Trophoblast cell (in vitro differentiated cells and primary cell): ENCODE results near the gene PCNT.

Experiments used
- DNase-seq, 2 donors: peaks; one replicate each; pipeline ENCODE4 v3.0.0-alpha.2; 2016
- H2AFZ ChIP-seq: 2 replicates; pipeline ENCODE4 v1.6.1; 2013; ENCODE audit warnings: low read length, moderate library complexity, mild to moderate bottlenecking; ENCODE audit not compliant: insufficient read depth, poor library complexity
- H2AK5ac ChIP-seq: 2 replicates; pipeline ENCODE4 v1.6.1; 2013; ENCODE audit warnings: mild to moderate bottlenecking, low read length
- H2BK120ac ChIP-seq: 2 replicates; pipeline ENCODE4 v1.6.1; 2013; ENCODE audit warnings: low read length, mild to moderate bottlenecking, moderate library complexity; ENCODE audit not compliant: insufficient read depth, poor library complexity
- H2BK12ac ChIP-seq: 2 replicates; pipeline ENCODE4 v1.6.1; 2013; ENCODE audit warnings: mild to moderate bottlenecking, low read length, moderate library complexity
- H2BK5ac ChIP-seq: 2 replicates; pipeline ENCODE4 v1.6.1; 2013; ENCODE audit warnings: low read length, low read depth, moderate library complexity, mild to moderate bottlenecking; ENCODE audit not compliant: poor library complexity
- H3K14ac ChIP-seq: 2 replicates; pipeline ENCODE4 v1.6.1; 2013; ENCODE audit warnings: mild to moderate bottlenecking, low read length
- H3K18ac ChIP-seq: 2 replicates; pipeline ENCODE4 v1.6.1; 2013; ENCODE audit warnings: mild to moderate bottlenecking, low read length
- H3K23ac ChIP-seq: 2 replicates; pipeline ENCODE4 v1.6.1; 2013; ENCODE audit warnings: low read length
- H3K27ac ChIP-seq: 2 replicates; pipeline ENCODE4 v1.5.1; 2013; ENCODE audit warnings: low read depth, mild to moderate bottlenecking, inconsistent platforms, low read length, moderate library complexity
- H3K27me3 ChIP-seq: 2 replicates; pipeline ENCODE4 v1.6.1; 2013; ENCODE audit warnings: inconsistent platforms, mild to moderate bottlenecking, low read length, moderate library complexity; ENCODE audit not compliant: insufficient read depth
- H3K36me3 ChIP-seq, 2 experiments: 1 replicate in 1 of 2; 2 replicates in 1 of 2; pipeline ENCODE4 v1.6.1; 2013; ENCODE audit warnings: low read length in 2 of 2, mild to moderate bottlenecking in 2 of 2, moderate library complexity in 1 of 2; ENCODE audit not compliant: insufficient read depth in 2 of 2, control insufficient read depth in 1 of 2
- H3K4ac ChIP-seq: 2 replicates; pipeline ENCODE4 v1.6.1; 2013; ENCODE audit warnings: low read depth, mild to moderate bottlenecking, low read length, moderate library complexity
- H3K4me1 ChIP-seq, 2 experiments: 1 replicate in 1 of 2; 2 replicates in 1 of 2; pipeline ENCODE4 v1.6.1; 2013; ENCODE audit warnings: low read length in 2 of 2, mild to moderate bottlenecking in 2 of 2, moderate library complexity in 1 of 2; ENCODE audit not compliant: insufficient read depth in 2 of 2, control insufficient read depth in 1 of 2
- H3K4me2 ChIP-seq: 2 replicates; pipeline ENCODE4 v1.6.1; 2013; ENCODE audit warnings: inconsistent platforms, mild to moderate bottlenecking, low read length, moderate library complexity
- H3K4me3 ChIP-seq: 2 replicates; pipeline ENCODE4 v1.5.1; 2013; ENCODE audit warnings: mild to moderate bottlenecking, low read depth, low read length, inconsistent platforms
- H3K79me1 ChIP-seq: one replicate; pipeline ENCODE4 v1.6.1; 2013; ENCODE audit warnings: low read length
- H3K79me2 ChIP-seq: 2 replicates; pipeline ENCODE4 v1.6.1; 2013; ENCODE audit warnings: low read length, mild to moderate bottlenecking; ENCODE audit not compliant: control insufficient read depth, insufficient read depth, poor library complexity
- H3K9ac ChIP-seq: 2 replicates; pipeline ENCODE4 v1.6.1; 2013; ENCODE audit warnings: mild to moderate bottlenecking, low read length
- H3K9me3 ChIP-seq: 2 replicates; pipeline ENCODE4 v1.6.1; 2013; ENCODE audit warnings: low read depth, mild to moderate bottlenecking, control low read depth, inconsistent platforms, low read length; ENCODE audit not compliant: insufficient read depth
- H4K12ac ChIP-seq: 2 replicates; pipeline ENCODE4 v1.6.1; 2013; ENCODE audit warnings: low read depth, mild to moderate bottlenecking, low read length, moderate library complexity
- H4K8ac ChIP-seq: 2 replicates; pipeline ENCODE4 v1.6.1; 2013; ENCODE audit warnings: low read depth, mild to moderate bottlenecking, low read length, moderate library complexity
- H4K91ac ChIP-seq: one replicate; pipeline ENCODE4 v1.6.1; 2013; ENCODE audit warnings: low read depth, mild to moderate bottlenecking, low read length, moderate library complexity
- WGBS: extraction: QIAGEN DNeasy Blood & Tissue Kit; methylation state at CpG from one replicate; pipeline ENCODE4 v1.1.7; 2013; ENCODE audit warnings: missing lambda C conversion rate; ENCODE audit not compliant: insufficient read length, insufficient coverage; ENCODE audit errors: extremely low coverage; 5-methylcytosine and 5-hydroxymethylcytosine counted together

The PCNT gene

GRCh38 chr21:46471514-46471913 lies 147.6 kb downstream of the PCNT start:
- H3K18ac ChIP-seq = no peak overlapping the region
- no peak overlapping the region for H3K27ac ChIP-seq
- no peak overlapping the region for H2BK5ac ChIP-seq
- no peak for DNase-seq
- H3K36me3 ChIP-seq = peaks cover 6 to 7% of the 10 kb centered on the region in 2 experiments
- H2AFZ ChIP-seq = no peak overlapping the region
- H4K12ac ChIP-seq = no peak overlapping the region
- WGBS = no CpG with 5 or more reads among the region's 1 CpG
- no peak overlapping the region for H3K9ac ChIP-seq
- H3K4me2 ChIP-seq = no peak overlapping the region
- H2BK120ac ChIP-seq = no peak overlapping the region
- no peaks in the 10 kb centered on the region for H3K27me3 ChIP-seq
- H3K4ac ChIP-seq = no peak overlapping the region
- H3K4me3 ChIP-seq = no peak overlapping the region
- no peak overlapping the region for H3K23ac ChIP-seq
- H3K79me2 ChIP-seq = no peaks in the 10 kb centered on the region
- no peaks in the 10 kb centered on the region for H3K79me1 ChIP-seq
- H4K8ac ChIP-seq = no peak overlapping the region
- no peak overlapping the region for H2BK12ac ChIP-seq
- no peaks in the 10 kb centered on the region for H3K4me1 ChIP-seq
- H2AK5ac ChIP-seq = no peak overlapping the region
- no peaks in the 10 kb centered on the region for H3K9me3 ChIP-seq
- no peak overlapping the region for H4K91ac ChIP-seq
- H3K14ac ChIP-seq = no peak overlapping the region

- Histone ChIP-seq H3K79me1 (no peaks in the 10 kb centered on the region), H3K36me3 (peaks cover 9% of the 10 kb centered on the region in 2 experiments), H3K4me1 (no peaks in the 10 kb centered on the region), H3K4me2 (no peak overlapping the region), H2BK120ac (no peak overlapping the region), H4K91ac (no peak overlapping the region), H2AK5ac (no peak overlapping the region), H3K23ac (no peak overlapping the region), H2BK5ac (no peak overlapping the region), H3K9me3 (no peaks in the 10 kb centered on the region), H3K79me2 (no peaks in the 10 kb centered on the region), H2AFZ (no peak overlapping the region), H4K8ac (no peak overlapping the region), H3K27ac (no peak overlapping the region), H3K9ac (no peak overlapping the region), H3K4ac (no peak overlapping the region), H3K4me3 (no peak overlapping the region), H3K14ac (no peak overlapping the region), H3K18ac (no peak overlapping the region), H2BK12ac (no peak overlapping the region), H4K12ac (no peak overlapping the region), H3K27me3 (no peaks in the 10 kb centered on the region)
- WGBS = no CpG with 5 or more reads among the region's 6 CpGs
- DNase-seq = no peak
These were observed 148.3 kb downstream of the PCNT start for GRCh38 chr21:46472246-46472645.

DNA sequence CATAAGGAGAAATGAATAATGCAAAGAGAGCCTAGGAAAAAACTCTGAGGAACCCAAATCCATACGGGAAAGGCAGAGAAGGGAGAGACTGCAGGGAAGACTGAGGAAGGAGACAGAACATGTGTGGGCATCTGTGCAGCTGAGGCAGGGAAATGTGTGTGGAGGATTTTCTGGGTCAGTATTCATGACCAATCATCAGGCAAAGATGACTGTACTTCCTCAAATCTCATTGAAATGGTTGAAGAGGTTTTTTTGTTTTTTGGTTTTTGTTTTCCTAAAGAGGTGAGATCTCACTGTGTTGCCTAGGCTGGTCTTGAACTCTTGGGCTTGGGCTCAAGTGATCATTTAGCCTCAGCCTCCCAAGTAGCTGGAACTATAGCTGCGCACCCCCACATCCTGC lies 150.4 kb downstream of the PCNT start:
- Histone ChIP-seq H3K18ac (no peak overlapping the region), H2AK5ac (no peak overlapping the region), H4K8ac (no peak overlapping the region), H2BK5ac (no peak overlapping the region), H3K4me1 (no peaks in the 10 kb centered on the region), H4K91ac (no peak overlapping the region), H3K27ac (no peak overlapping the region), H3K79me1 (no peaks in the 10 kb centered on the region), H3K9me3 (no peaks in the 10 kb centered on the region), H3K4ac (no peak overlapping the region), H4K12ac (no peak overlapping the region), H2BK12ac (no peak overlapping the region), H3K4me3 (peak overlapping the region; percentile 37), H3K14ac (no peak overlapping the region), H3K4me2 (no peak overlapping the region), H2AFZ (no peak overlapping the region), H3K9ac (no peak overlapping the region), H3K36me3 (peaks cover 3 to 7% of the 10 kb centered on the region in 2 experiments), H3K23ac (no peak overlapping the region), H2BK120ac (no peak overlapping the region), H3K79me2 (no peaks in the 10 kb centered on the region), H3K27me3 (no peaks in the 10 kb centered on the region)
- WGBS = no CpG with 5 or more reads among the region's 2 CpGs
- no peak for DNase-seq

GRCh38 chr21:46475296-46475695 lies 151.3 kb downstream of the PCNT start:
- H2BK12ac ChIP-seq = no peak overlapping the region
- H3K4me2 ChIP-seq = no peak overlapping the region
- peak in 1 of 2 donors; percentile 73 for DNase-seq
- H3K79me1 ChIP-seq = no peaks in the 10 kb centered on the region
- no peak overlapping the region for H3K9ac ChIP-seq
- no peak overlapping the region for H4K8ac ChIP-seq
- H3K27me3 ChIP-seq = no peaks in the 10 kb centered on the region
- no peak overlapping the region for H2AFZ ChIP-seq
- H3K14ac ChIP-seq = no peak overlapping the region
- no peak overlapping the region for H2BK5ac ChIP-seq
- no peak overlapping the region for H3K4me3 ChIP-seq
- H4K91ac ChIP-seq = no peak overlapping the region
- no peak overlapping the region for H2AK5ac ChIP-seq
- no peak overlapping the region for H4K12ac ChIP-seq
- no CpG with 5 or more reads among the region's 1 CpG for WGBS
- H3K4me1 ChIP-seq = no peaks in the 10 kb centered on the region
- H3K27ac ChIP-seq = no peak overlapping the region
- H3K79me2 ChIP-seq = no peaks in the 10 kb centered on the region
- H3K18ac ChIP-seq = no peak overlapping the region
- H3K36me3 ChIP-seq = peaks cover 3 to 5% of the 10 kb centered on the region in 2 experiments
- H3K9me3 ChIP-seq = no peaks in the 10 kb centered on the region
- H3K23ac ChIP-seq = no peak overlapping the region
- no peak overlapping the region for H3K4ac ChIP-seq
- no peak overlapping the region for H2BK120ac ChIP-seq
